ENCODE results near the gene PCDH8. TPM values are rescaled to one million over a fixed set of nuclear protein-coding genes. Genes with fewer than 3 reads are reported as not detected.

Gene PCDH8
- total and polyA plus RNA-seq, 2 of the 4 experiments (the other 2 are of a cell fraction), result not detected

DNA sequence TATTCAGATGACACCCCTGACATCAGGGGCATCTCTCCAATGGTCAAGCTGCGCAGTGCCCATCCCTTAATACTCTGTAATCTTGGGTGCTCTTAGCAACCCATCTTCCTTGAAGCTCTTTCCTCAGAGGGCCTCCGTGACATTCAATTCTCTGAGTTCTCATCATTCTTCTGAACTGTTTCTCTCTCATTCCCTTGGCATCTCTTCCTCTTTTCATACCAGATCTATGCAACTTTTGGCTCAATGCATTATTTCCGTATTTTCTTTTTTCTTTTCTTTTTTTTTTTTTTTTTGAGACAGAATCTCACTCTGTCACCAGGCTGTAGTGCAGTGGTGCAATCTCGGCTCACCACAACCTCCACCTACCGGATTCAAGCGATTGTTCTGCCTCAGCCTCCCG is 53.9 kb downstream of the PCDH8 start:
- POLR2A ChIA-PET (ENCODE audit: unreplicated experiment), result no interaction called here
- ATAC-seq (ENCODE audit: low read depth) (no peak), DNase-seq (no peak)
- no peaks in the 10 kb centered on the region for H3K79me1 ChIP-seq (ENCODE audit: low read depth in 1 of 2, low read length in 2 of 2)
- no peak overlapping the region for H2BK120ac ChIP-seq (ENCODE audit: low read depth, low read length)
- no peaks in the 10 kb centered on the region for H3K9me3 ChIP-seq (ENCODE audit: control insufficient read depth, insufficient read depth, low read length)
- intact Hi-C loops (cut with micrococcal nuclease) (no loop called here), in situ Hi-C loops (cut with MboI; ENCODE audit: low sequenced_read_pairs) (no loop called here), dilution Hi-C loops (cut with HindIII; ENCODE audit: low sequenced_read_pairs, unreplicated experiment) (no loop called here)
- H3K4me2 ChIP-seq (ENCODE audit: low read depth, low read length), result no peak overlapping the region
- H3K18ac ChIP-seq (ENCODE audit: low read depth, low read length), result no peak overlapping the region
- H3K27me3 ChIP-seq (ENCODE audit: control insufficient read depth, insufficient read depth, low read length), result no peaks in the 10 kb centered on the region
- no peak overlapping the region for H2AK5ac ChIP-seq (ENCODE audit: low read depth, low read length)
- H3K4me3 ChIP-seq (ENCODE audit: insufficient read depth, low read depth, low read length), result no peak overlapping the region
- TF ChIP-seq, protein P1, sequence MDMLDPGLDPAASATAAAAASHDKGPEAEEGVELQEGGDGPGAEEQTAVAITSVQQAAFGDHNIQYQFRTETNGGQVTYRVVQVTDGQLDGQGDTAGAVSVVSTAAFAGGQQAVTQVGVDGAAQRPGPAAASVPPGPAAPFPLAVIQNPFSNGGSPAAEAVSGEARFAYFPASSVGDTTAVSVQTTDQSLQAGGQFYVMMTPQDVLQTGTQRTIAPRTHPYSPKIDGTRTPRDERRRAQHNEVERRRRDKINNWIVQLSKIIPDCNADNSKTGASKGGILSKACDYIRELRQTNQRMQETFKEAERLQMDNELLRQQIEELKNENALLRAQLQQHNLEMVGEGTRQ (IDR thresholded peaks at IDR 0.05; ENCODE audit: low read depth, low read length), result no peak
- TF ChIP-seq MAFK (IDR thresholded peaks at IDR 0.05; ENCODE audit: low read depth, low read length), result no peak
- no peak for TF ChIP-seq MXI1 (IDR thresholded peaks at IDR 0.05; ENCODE audit: borderline replicate concordance, low read depth, low read length)
- no peak for TF ChIP-seq FOS (IDR thresholded peaks at IDR 0.05; ENCODE audit: low read depth, low read length)
- TF ChIP-seq NFE2L2 (IDR thresholded peaks at IDR 0.05; ENCODE audit: low read depth, low read length), result no peak
- no peak for TF ChIP-seq MAZ (IDR thresholded peaks at IDR 0.05; ENCODE audit: borderline replicate concordance, low read depth, low read length)
- TF ChIP-seq, protein P2, sequence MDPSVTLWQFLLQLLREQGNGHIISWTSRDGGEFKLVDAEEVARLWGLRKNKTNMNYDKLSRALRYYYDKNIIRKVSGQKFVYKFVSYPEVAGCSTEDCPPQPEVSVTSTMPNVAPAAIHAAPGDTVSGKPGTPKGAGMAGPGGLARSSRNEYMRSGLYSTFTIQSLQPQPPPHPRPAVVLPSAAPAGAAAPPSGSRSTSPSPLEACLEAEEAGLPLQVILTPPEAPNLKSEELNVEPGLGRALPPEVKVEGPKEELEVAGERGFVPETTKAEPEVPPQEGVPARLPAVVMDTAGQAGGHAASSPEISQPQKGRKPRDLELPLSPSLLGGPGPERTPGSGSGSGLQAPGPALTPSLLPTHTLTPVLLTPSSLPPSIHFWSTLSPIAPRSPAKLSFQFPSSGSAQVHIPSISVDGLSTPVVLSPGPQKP (IDR thresholded peaks at IDR 0.05; ENCODE audit: borderline replicate concordance, low read depth, low read length), result no peak
- TF ChIP-seq, protein P3, sequence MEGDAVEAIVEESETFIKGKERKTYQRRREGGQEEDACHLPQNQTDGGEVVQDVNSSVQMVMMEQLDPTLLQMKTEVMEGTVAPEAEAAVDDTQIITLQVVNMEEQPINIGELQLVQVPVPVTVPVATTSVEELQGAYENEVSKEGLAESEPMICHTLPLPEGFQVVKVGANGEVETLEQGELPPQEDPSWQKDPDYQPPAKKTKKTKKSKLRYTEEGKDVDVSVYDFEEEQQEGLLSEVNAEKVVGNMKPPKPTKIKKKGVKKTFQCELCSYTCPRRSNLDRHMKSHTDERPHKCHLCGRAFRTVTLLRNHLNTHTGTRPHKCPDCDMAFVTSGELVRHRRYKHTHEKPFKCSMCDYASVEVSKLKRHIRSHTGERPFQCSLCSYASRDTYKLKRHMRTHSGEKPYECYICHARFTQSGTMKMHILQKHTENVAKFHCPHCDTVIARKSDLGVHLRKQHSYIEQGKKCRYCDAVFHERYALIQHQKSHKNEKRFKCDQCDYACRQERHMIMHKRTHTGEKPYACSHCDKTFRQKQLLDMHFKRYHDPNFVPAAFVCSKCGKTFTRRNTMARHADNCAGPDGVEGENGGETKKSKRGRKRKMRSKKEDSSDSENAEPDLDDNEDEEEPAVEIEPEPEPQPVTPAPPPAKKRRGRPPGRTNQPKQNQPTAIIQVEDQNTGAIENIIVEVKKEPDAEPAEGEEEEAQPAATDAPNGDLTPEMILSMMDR (conservative IDR thresholded peaks at IDR 0.05; ENCODE audit: low read depth, low read length), result no peak
- WGBS, 2 experiments (ENCODE audit: extremely low coverage in 2 of 2, insufficient read length in 1 of 2), result 60% methylated on average over 2 of the region's 7 CpGs; no CpG with 5 or more reads in 1 of the 2 experiments
- H3K23ac ChIP-seq (ENCODE audit: low read depth, low read length), result no peak overlapping the region
- no TSS peak for BruUV-seq (replicated peaks)
- H3K27ac ChIP-seq (ENCODE audit: insufficient read depth, low read length), result no peak overlapping the region
- H2BK5ac ChIP-seq (ENCODE audit: low read depth, low read length, poor library complexity, severe bottlenecking), result no peak overlapping the region
- H3K4ac ChIP-seq (ENCODE audit: low read depth, low read length), result no peak overlapping the region
- no peak overlapping the region for H3K56ac ChIP-seq (ENCODE audit: extremely low read depth, insufficient read depth, low read length)
- no peak overlapping the region for H2BK20ac ChIP-seq (ENCODE audit: low read depth, low read length)
- H2AFZ ChIP-seq (replicated peaks; ENCODE audit: low read length, poor library complexity), result no peak overlapping the region
- no peaks in the 10 kb centered on the region for H4K20me1 ChIP-seq (ENCODE audit: insufficient read depth, low read length)
- no peaks in the 10 kb centered on the region for H3K9me1 ChIP-seq (ENCODE audit: insufficient read depth, low read length)
- CTCF ChIA-PET, result no interaction called here
- H2BK15ac ChIP-seq (ENCODE audit: low read depth, low read length), result no peak overlapping the region
- no peak overlapping the region for H4K8ac ChIP-seq (ENCODE audit: low read depth in 2 of 2, low read length in 2 of 2)
- no peak overlapping the region for H3K9ac ChIP-seq (ENCODE audit: low read depth, low read length)
- no peak overlapping the region for H2AK9ac ChIP-seq (replicated peaks; ENCODE audit: low read depth, low read length, poor library complexity)
- H4K91ac ChIP-seq (ENCODE audit: insufficient read depth, low read depth, low read length), result no peak overlapping the region
- no peak overlapping the region for H4K5ac ChIP-seq (ENCODE audit: low read depth, low read length)
- no peaks in the 10 kb centered on the region for H3K36me3 ChIP-seq (ENCODE audit: control insufficient read depth, insufficient read depth, low read length)
- H3K4me1 ChIP-seq (ENCODE audit: control insufficient read depth, insufficient read depth, low read length), result no peaks in the 10 kb centered on the region
- no peak overlapping the region for H3K14ac ChIP-seq (replicated peaks; ENCODE audit: low read depth, low read length)
